ENCODE data around the gene C19orf81.

The C19orf81 gene

DNA sequence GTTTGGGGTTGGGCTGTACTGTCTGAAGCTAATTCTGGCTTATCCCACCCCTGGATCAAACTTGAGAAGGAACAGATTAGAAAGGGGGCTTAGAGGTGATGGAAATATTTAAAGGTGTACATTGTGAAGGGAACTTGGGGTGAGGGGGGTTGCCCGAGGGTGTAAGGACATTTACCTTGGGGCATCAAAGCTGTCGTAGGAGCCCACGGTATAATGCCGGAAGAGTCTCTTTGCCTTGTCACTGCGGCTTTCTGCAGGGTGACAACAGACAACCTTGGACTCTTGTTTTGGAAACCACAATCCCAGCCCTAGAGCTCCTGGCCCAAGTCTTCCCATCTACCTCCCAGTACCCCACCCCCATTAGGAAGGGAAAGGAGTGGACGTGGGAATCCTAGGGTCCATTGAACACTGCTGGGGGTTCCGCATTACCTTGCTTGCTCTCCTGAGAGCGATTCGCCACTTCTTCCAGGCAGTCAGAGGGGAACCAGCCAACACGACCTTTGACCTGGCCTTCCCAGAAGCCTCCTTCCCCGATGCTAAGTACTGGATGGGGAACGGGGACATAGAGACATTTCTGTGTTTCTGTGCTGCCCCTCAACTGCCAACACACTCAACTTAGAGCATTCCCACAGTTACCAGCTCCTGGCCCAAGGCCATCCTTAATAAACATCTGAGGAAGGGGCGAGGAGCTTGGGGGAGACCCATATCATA lies 48.3 kb downstream of the C19orf81 start:
- H3K4me3 ChIP-seq (ENCODE audit: low read depth, low read length, poor library complexity, severe bottlenecking): no peak overlapping the region
- no peaks in the 10 kb centered on the region for H3F3A ChIP-seq (ENCODE audit: insufficient read depth, low read length)
- no peak for TF ChIP-seq EZH2 (IDR thresholded peaks at IDR 0.05; ENCODE audit: borderline replicate concordance, low read length)
- TF ChIP-seq, protein P1, sequence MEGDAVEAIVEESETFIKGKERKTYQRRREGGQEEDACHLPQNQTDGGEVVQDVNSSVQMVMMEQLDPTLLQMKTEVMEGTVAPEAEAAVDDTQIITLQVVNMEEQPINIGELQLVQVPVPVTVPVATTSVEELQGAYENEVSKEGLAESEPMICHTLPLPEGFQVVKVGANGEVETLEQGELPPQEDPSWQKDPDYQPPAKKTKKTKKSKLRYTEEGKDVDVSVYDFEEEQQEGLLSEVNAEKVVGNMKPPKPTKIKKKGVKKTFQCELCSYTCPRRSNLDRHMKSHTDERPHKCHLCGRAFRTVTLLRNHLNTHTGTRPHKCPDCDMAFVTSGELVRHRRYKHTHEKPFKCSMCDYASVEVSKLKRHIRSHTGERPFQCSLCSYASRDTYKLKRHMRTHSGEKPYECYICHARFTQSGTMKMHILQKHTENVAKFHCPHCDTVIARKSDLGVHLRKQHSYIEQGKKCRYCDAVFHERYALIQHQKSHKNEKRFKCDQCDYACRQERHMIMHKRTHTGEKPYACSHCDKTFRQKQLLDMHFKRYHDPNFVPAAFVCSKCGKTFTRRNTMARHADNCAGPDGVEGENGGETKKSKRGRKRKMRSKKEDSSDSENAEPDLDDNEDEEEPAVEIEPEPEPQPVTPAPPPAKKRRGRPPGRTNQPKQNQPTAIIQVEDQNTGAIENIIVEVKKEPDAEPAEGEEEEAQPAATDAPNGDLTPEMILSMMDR (IDR thresholded peaks at IDR 0.05; ENCODE audit: low read length): no peak
- H3K27me3 ChIP-seq (ENCODE audit: insufficient read depth, low read length): no peaks in the 10 kb centered on the region
- no peak overlapping the region for H3K27ac ChIP-seq (ENCODE audit: low read depth, low read length, poor library complexity, severe bottlenecking)
- no peak overlapping the region for H3K4me2 ChIP-seq (ENCODE audit: low read length)
- no peaks in the 10 kb centered on the region for H4K20me1 ChIP-seq (ENCODE audit: insufficient read depth, low read length)
- no peaks in the 10 kb centered on the region for H3K79me2 ChIP-seq (ENCODE audit: insufficient read depth, low read length)
- H3K9me3 ChIP-seq (ENCODE audit: low read length): no peaks in the 10 kb centered on the region
- H3K4me1 ChIP-seq (ENCODE audit: insufficient read depth, low read length, severe bottlenecking): no peaks in the 10 kb centered on the region
- no peaks in the 10 kb centered on the region for H3K36me3 ChIP-seq (ENCODE audit: insufficient read depth, low read length)
- no peak overlapping the region for H3K9ac ChIP-seq (ENCODE audit: low read length)
- no peaks in the 10 kb centered on the region for H3K9me2 ChIP-seq (ENCODE audit: low read depth, low read length)
- no peak overlapping the region for H2AFZ ChIP-seq (ENCODE audit: low read length)

DNA sequence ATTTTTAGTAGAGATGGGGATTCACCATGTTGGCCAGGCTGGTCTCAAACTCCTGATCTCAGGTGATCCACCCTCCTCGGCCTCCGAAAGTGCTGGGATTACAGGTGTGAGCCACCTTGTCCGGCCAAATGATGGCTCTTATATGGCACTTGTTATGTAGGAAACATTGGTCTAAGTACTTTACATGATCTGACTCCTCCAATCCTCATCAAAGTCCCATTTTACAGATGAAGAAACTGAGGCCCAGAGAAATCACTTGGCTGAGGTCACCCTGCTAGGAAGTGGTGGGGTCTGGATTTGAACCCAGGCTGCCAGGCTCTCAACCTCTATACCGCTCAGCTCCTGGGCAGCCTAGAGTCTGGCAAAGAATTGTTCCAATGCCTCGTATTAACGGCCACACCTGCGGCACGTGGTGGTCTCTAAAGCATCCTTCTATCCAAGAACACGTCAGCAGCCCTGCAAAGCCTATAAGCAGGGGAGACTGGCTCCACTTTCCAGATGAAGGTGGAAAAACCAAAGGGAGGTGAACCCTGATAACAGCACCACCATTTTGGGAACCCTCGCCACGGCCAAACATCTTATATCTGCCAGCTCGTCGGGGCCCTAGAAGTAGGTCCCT lies 52.2 kb downstream of the C19orf81 start:
- no peaks in the 10 kb centered on the region for H3K27me3 ChIP-seq (ENCODE audit: insufficient read depth, low read length)
- H3K4me1 ChIP-seq (ENCODE audit: insufficient read depth, low read length, severe bottlenecking): no peaks in the 10 kb centered on the region
- H3K4me2 ChIP-seq (ENCODE audit: low read length): no peak overlapping the region
- H3K79me2 ChIP-seq (ENCODE audit: insufficient read depth, low read length): no peaks in the 10 kb centered on the region
- H3K27ac ChIP-seq (ENCODE audit: low read depth, low read length, poor library complexity, severe bottlenecking): no peak overlapping the region
- no peaks in the 10 kb centered on the region for H3K36me3 ChIP-seq (ENCODE audit: insufficient read depth, low read length)
- no peak overlapping the region for H3K4me3 ChIP-seq (ENCODE audit: low read depth, low read length, poor library complexity, severe bottlenecking)
- TF ChIP-seq EZH2 (IDR thresholded peaks at IDR 0.05; ENCODE audit: borderline replicate concordance, low read length): no peak
- TF ChIP-seq, protein P1 (IDR thresholded peaks at IDR 0.05; ENCODE audit: low read length): no peak
- no peaks in the 10 kb centered on the region for H3K9me2 ChIP-seq (ENCODE audit: low read depth, low read length)
- H3F3A ChIP-seq (ENCODE audit: insufficient read depth, low read length): no peaks in the 10 kb centered on the region
- H3K9me3 ChIP-seq (ENCODE audit: low read length): no peaks in the 10 kb centered on the region
- H2AFZ ChIP-seq (ENCODE audit: low read length): no peak overlapping the region
- H3K9ac ChIP-seq (ENCODE audit: low read length): no peak overlapping the region
- H4K20me1 ChIP-seq (ENCODE audit: insufficient read depth, low read length): no peaks in the 10 kb centered on the region

DNA sequence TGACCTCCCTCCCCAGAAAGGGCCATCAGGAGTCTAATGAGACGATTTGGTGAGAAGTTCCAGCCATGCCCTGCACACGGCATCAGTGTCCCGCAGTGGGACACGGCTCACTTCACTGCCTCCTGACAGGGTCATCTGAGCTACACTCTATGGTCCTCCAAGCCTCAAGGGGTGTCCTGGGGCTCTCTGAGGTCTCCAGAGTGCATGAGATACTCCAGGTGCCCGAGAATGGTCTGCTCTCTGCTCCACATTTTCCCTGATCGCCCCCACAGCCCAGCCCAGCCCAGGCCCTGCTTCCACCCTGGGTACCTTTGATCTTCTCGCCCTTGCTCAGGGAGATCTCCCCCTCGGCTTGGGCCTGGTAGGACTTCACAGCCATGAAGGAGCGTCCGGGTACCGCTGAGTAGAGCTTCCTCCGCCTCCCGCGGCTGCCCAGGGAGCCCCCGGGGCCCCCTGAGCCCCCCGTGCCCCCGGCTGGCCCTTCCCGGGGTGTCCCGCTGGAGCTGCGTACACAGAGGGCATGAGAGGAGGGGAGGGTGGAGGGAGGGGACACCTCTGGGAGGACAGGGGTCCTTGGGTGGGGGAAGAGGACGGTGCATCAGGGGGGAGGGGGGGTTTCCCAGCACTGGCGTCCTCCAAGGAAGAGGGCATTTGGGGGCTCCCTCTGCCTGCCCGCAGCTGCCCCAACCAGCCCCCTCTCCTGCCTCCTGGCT lies 53.1 kb downstream of the C19orf81 start:
- H3K4me2 ChIP-seq (ENCODE audit: low read length): no peak overlapping the region
- H2AFZ ChIP-seq (ENCODE audit: low read length): no peak overlapping the region
- H3K4me3 ChIP-seq (ENCODE audit: low read depth, low read length, poor library complexity, severe bottlenecking): no peak overlapping the region

More for the DNA sequence above, 53.1 kb downstream of the C19orf81 start:
- Histone ChIP-seq H3K9ac (ENCODE audit: low read length) (no peak overlapping the region), H3K9me2 (ENCODE audit: low read depth, low read length) (no peaks in the 10 kb centered on the region), H3F3A (ENCODE audit: insufficient read depth, low read length) (no peaks in the 10 kb centered on the region), H3K27me3 (ENCODE audit: insufficient read depth, low read length) (no peaks in the 10 kb centered on the region), H3K4me1 (ENCODE audit: insufficient read depth, low read length, severe bottlenecking) (no peaks in the 10 kb centered on the region), H3K27ac (ENCODE audit: low read depth, low read length, poor library complexity, severe bottlenecking) (no peak overlapping the region), H4K20me1 (ENCODE audit: insufficient read depth, low read length) (no peaks in the 10 kb centered on the region), H3K9me3 (ENCODE audit: low read length) (no peaks in the 10 kb centered on the region), H3K36me3 (ENCODE audit: insufficient read depth, low read length) (no peaks in the 10 kb centered on the region), H3K79me2 (ENCODE audit: insufficient read depth, low read length) (no peaks in the 10 kb centered on the region)
- TF ChIP-seq, protein P1 (IDR thresholded peaks at IDR 0.05; ENCODE audit: low read length): no peak
- TF ChIP-seq EZH2 (IDR thresholded peaks at IDR 0.05; ENCODE audit: borderline replicate concordance, low read length): no peak
